Right lobe of liver (tissue), 6 donors: Measurements from ENCODE around the gene RNF150. TPM values are rescaled to one million over a fixed set of nuclear protein-coding genes. Genes with fewer than 3 reads are reported as not detected.

ENCODE experiments used
- ATAC-seq, 4 donors: fragments of 200-7000 bp; cut with Tn5 transposase; one replicate each; pipeline ENCODE4 v1.9.1; 2020; ENCODE audit warnings: mild to moderate bottlenecking in 4 of 4, moderate library complexity in 4 of 4
- DNase-seq, 3 donors: peaks; one replicate each; pipeline ENCODE4 v3.0.0-alpha.2; 2020
- H3K27ac ChIP-seq, 3 donors: fragments of 200-600 bp; one replicate each; pipeline ENCODE4 v1.8.0; 2022
- H3K27me3 ChIP-seq, 2 donors: fragments of 200-600 bp; one replicate each; pipeline ENCODE4 v1.8.0; 2022
- H3K36me3 ChIP-seq, 4 donors: fragments of 200-600 bp; sonication (generic) in 1 of 4; one replicate each; pipeline versions ENCODE4 v1.5.1 to v1.8.0; 2017 to 2022; ENCODE audit warnings: control low read depth in 1 of 4
- H3K4me1 ChIP-seq, 4 donors: fragments of 200-600 bp; sonication (generic) in 1 of 4; one replicate each; pipeline versions ENCODE4 v1.5.1 to v1.8.0; 2017 to 2022; ENCODE audit warnings: control low read depth in 1 of 4
- H3K4me3 ChIP-seq, 3 donors: fragments of 200-600 bp; one replicate each; pipeline ENCODE4 v1.8.0; 2022
- H3K9me3 ChIP-seq, 4 donors: fragments of 200-600 bp; sonication (generic) in 1 of 4; one replicate each; pipeline versions ENCODE4 v1.5.1 to v1.8.0; 2017 to 2022; ENCODE audit warnings: control low read depth in 1 of 4
- CTCF ChIP-seq, 4 donors: fragments of 200-600 bp in 3 of 4; fragments of 450-650 bp in 1 of 4; IDR thresholded peaks; one replicate each; pipeline versions ENCODE4 v1.5.1 to v1.8.0; 2016 to 2022; ENCODE audit warnings: antibody characterized with exemption in 4 of 4, mild to moderate bottlenecking in 2 of 4
- POLR2A ChIP-seq: fragments of 450-650 bp; IDR thresholded peaks from one replicate; pipeline ENCODE4 v1.6.1; 2017; ENCODE audit warnings: antibody characterized with exemption, mild to moderate bottlenecking
- WGBS: methylation state at CpG from one replicate; pipeline ENCODE4 v1.1.6; 2018; ENCODE audit warnings: low coverage, low lambda C conversion rate; ENCODE audit not compliant: insufficient coverage; ENCODE audit errors: missing lambda C conversion rate; 5-methylcytosine and 5-hydroxymethylcytosine counted together
- intact Hi-C, 2 donors: fragments of 100-400 bp; cut with DNase I; formaldehyde crosslinking; loops; one replicate each; pipeline versions ENCODE4 v1.11.2 to v1.14.1; 2022
- total RNA-seq, 6 experiments: library from RNA; depleted of rRNA in 2 of 6; stranded (reverse); fragments of >200 nt in 2 of 6; fragmentation: NEBNext Ultra II Directional in 3 of 6; extraction: Animal tissue kit (Norgen Biotek cat#: 25700) in 3 of 6; gene quantifications; one replicate each; pipeline versions ENCODE4 v1.1.0 to v1.2.4, GENCODE V29; 2016 to 2023
- donor health status: DM: no; HTN: yes; CAD: no.
- donor health status: DM: no; HTN: no; CAD: no.
- donor health status: DM: no; HTN: no; CAD: no.
- donor health status: DM: no; HTN: yes; CAD: no.
- donor health status: DM: no; HTN: yes; CAD: no.

RNF150 gene
- total RNA-seq, 6 experiments from 2014 or later = 1.2 to 1.8 (median 1.5) TPM

- Histone ChIP-seq H3K27ac (peak overlapping the region in 2 of 3 donors; percentile 23 to 43), H3K9me3 (no peaks in the 10 kb centered on the region), H3K27me3 (peaks cover 0 to 9% of the 10 kb centered on the region in 2 donors), H3K36me3 (no peaks in the 10 kb centered on the region), H3K4me3 (peak overlapping the region; percentile 55 to 72 (median 69)), H3K4me1 (peaks cover 0 to 4% (median 0%) of the 10 kb centered on the region in 4 donors)
- WGBS = no CpG with 5 or more reads among the region's 42 CpGs
- DNase-seq (peak in 2 of 3 donors; percentile 29 to 46), ATAC-seq (peak; percentile 34 to 48 (median 38))
- TF ChIP-seq POLR2A (no peak), CTCF (IDR thresholded peaks at IDR 0.05) (no peak)
- intact Hi-C loops = loop anchor here (5.0 to 10.0 kb wide), 2 partner anchors 270 to 278 kb away; no protein-coding TSS in a partner anchor
Measured at GRCh38 chr4:141132709-141133145, 542 bp downstream of the RNF150 start.

GRCh38 chr4:141132072-141132708, 1.1 kb downstream of the RNF150 start:
- H3K4me1 ChIP-seq = peaks cover 0 to 4% (median 0%) of the 10 kb centered on the region in 4 donors
- intact Hi-C loops = loop anchor here (5.0 to 10.0 kb wide), 2 partner anchors 270 to 277 kb away; no protein-coding TSS in a partner anchor
- H3K36me3 ChIP-seq = no peaks in the 10 kb centered on the region
- TF ChIP-seq POLR2A (no peak), CTCF (IDR thresholded peaks at IDR 0.05) (no peak)
- H3K27ac ChIP-seq = peak overlapping the region in 1 of 3 donors; percentile 21
- DNase-seq = peak in 1 of 3 donors; percentile 15
- ATAC-seq = peak in 2 of 4 donors; percentile 6 to 12
- H3K9me3 ChIP-seq = no peaks in the 10 kb centered on the region
- peak overlapping the region; percentile 55 to 72 (median 69) for H3K4me3 ChIP-seq
- peaks cover 0 to 9% of the 10 kb centered on the region in 2 donors for H3K27me3 ChIP-seq
- 3% methylated on average over 7 of the region's 64 CpGs for WGBS

- peak overlapping the region; percentile 55 to 72 (median 69) for H3K4me3 ChIP-seq
- intact Hi-C loops = loop anchor here (5.0 to 10.0 kb wide), 2 partner anchors 269 to 277 kb away; no protein-coding TSS in a partner anchor
- WGBS = 27% methylated on average over 5 of the region's 8 CpGs
- H3K27ac ChIP-seq = no peak overlapping the region
- no peak for TF ChIP-seq CTCF (IDR thresholded peaks at IDR 0.05)
- no peak for TF ChIP-seq POLR2A
- DNase-seq = no peak
- H3K36me3 ChIP-seq = no peaks in the 10 kb centered on the region
- H3K4me1 ChIP-seq = peaks cover 0 to 4% (median 0%) of the 10 kb centered on the region in 4 donors
- ATAC-seq = no peak
- no peaks in the 10 kb centered on the region for H3K9me3 ChIP-seq
- H3K27me3 ChIP-seq = peaks cover 0 to 9% of the 10 kb centered on the region in 2 donors
Measured at GRCh38 chr4:141131723-141132071, 1.6 kb downstream of the RNF150 start.

- H3K36me3 ChIP-seq = no peaks in the 10 kb centered on the region
- intact Hi-C loops = loop anchor here (5.0 to 10.0 kb wide), 2 partner anchors 269 to 276 kb away; no protein-coding TSS in a partner anchor
- H3K4me3 ChIP-seq = peak overlapping the region in 1 of 3 donors; percentile 2
- H3K4me1 ChIP-seq = peaks cover 0 to 4% (median 0%) of the 10 kb centered on the region in 4 donors
- no peak for TF ChIP-seq POLR2A
- TF ChIP-seq CTCF (IDR thresholded peaks at IDR 0.05) = no peak
- DNase-seq (no peak), ATAC-seq (no peak)
- H3K27me3 ChIP-seq = peaks cover 0 to 9% of the 10 kb centered on the region in 2 donors
- H3K27ac ChIP-seq = no peak overlapping the region
- WGBS = 59% methylated on average over 6 of the region's 6 CpGs
- H3K9me3 ChIP-seq = no peaks in the 10 kb centered on the region
Measured at GRCh38 chr4:141130947-141131605, 2.2 kb downstream of the RNF150 start.
